C1 segment of cervical spinal cord (tissue), 14 donors: ENCODE results near the gene RHCG.

Experiments used
- DNase-seq, 14 donors: peaks; one replicate each; lab custom pipeline; 2025; lab: John Stamatoyannopoulos, UW

The RHCG gene

GRCh38 chr15:89496155-89497098 is at the start of gene RHCG:
TSS of gene RHCG (minus strand) at chr15:89496583. CDS start at chr15:89496544, 39 bp downstream.
- peak in 4 of 14 donors; percentile 5 to 20 (median 14) for DNase-seq

DNA sequence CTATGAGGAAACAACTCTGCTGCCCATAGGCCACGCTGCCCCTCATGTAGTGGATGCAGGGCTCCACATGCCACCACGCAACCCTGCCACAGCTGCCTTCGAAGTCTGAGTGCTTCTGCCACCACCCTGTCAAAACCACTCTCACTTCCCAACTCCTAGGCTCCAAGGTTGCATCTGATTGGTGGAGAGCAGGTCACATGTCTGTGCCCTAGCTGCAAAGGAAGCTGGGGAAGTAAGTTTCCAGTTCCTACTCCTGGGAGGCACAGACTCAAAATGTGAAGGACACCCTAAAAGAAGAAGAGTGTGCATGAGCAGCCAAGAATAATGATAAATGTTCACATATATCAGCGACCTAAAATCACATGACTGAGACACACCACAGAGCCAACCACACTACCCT is 47.0 kb upstream of the RHCG start:
- DNase-seq: no peak

GRCh38 chr15:89542369-89542768 is 46.0 kb upstream of the RHCG start:
- no peak for DNase-seq

DNA sequence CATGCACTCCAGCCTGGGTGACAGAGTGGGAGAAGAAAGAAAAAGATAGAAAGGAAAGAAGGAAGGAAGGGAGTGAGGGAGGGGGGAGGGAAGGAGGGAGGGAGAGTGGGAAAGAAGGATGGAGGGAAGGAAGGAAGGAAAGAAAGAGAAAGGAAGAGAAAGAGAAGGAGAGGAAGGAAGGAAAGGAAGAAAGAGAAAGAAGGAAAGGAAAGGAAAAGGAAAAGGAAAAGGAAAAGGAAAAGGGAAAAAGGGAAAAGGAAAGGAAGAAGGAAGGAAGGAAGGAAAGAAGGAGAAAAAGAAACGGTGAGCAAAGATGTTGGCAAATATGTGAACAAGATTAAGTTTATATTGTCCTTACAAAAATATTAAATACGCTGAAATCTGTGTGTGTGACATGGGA is 42.6 kb upstream of the RHCG start:
- DNase-seq: no peak

- DNase-seq: no peak
Measured at GRCh38 chr15:89533861-89534544, 37.6 kb upstream of the RHCG start.

DNA sequence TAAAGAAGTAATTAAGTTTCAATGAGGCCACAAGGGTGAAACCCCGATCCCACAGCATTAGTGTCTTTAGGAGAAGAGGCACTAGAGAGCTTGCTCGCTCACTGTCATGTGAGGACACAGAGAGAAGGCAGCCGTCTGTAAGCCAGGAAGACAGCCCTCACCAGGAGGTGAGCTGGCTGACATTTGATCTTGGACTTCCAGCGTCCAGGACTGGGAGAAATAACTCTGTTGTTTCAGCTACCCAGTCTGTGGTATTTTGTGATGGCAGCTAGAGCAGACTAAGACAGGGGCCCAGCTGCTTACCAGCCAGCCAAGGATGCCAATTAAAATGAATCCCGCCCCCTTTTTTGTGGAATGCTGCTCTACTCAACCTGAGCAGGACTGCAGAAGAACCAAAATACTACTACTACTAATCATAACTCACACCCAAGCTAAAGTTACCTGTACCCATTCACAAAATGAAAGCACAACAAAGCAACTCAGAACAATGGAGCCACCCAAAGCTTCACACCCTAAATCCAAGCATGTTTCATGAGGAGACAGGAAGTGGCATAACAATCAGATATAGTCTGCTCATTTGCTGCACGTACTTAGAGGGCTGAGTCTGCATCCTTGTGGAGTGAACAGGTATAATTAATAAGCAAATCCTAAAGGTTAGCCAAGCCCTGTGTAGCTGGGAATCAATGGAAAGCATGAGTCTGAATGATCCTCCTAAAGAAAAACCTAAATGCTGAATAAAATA is 35.6 kb upstream of the RHCG start:
- no peak for DNase-seq

- peak in 3 of 14 donors; percentile 0 to 7 (median 4) for DNase-seq
Measured at GRCh38 chr15:89530976-89531375, 34.6 kb upstream of the RHCG start.

- no peak for DNase-seq
Measured at GRCh38 chr15:89528757-89529352, 32.5 kb upstream of the RHCG start.

GRCh38 chr15:89526601-89527441 is 30.4 kb upstream of the RHCG start:
- DNase-seq: no peak

- no peak for DNase-seq
Measured at GRCh38 chr15:89526181-89526580, 29.8 kb upstream of the RHCG start.

DNA sequence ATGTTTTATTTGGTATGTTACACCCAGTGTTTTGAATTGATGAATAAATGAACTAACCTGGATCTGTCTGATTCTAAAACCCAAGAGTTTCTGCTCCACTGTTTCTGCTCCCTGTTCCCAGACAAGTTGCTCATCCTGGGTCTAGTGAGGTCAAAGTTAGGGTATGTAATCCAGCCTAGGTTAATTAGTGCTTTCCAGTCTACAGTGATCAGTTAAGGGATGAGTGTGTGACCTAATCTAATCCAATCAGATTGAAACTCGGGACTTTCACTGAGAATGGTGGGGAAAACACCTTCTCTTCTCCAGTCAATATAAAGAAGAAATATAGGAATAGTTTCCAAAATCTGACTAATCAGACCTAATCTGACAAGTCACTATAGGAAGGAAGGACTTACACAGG is 27.8 kb upstream of the RHCG start:
- no peak for DNase-seq

- no peak for DNase-seq
Measured at GRCh38 chr15:89523101-89523500, 26.7 kb upstream of the RHCG start.

GRCh38 chr15:89521605-89522004 is 25.2 kb upstream of the RHCG start:
- no peak for DNase-seq

- no peak for DNase-seq
Measured at GRCh38 chr15:89515477-89515876, 19.1 kb upstream of the RHCG start.

- no peak for DNase-seq
Measured at GRCh38 chr15:89514596-89515406, 18.4 kb upstream of the RHCG start.

- DNase-seq: no peak
Measured at GRCh38 chr15:89514186-89514585, 17.8 kb upstream of the RHCG start.

- no peak for DNase-seq
Measured at GRCh38 chr15:89513284-89513683, 16.9 kb upstream of the RHCG start.

GRCh38 chr15:89512631-89513030 is 16.2 kb upstream of the RHCG start:
- no peak for DNase-seq

DNA sequence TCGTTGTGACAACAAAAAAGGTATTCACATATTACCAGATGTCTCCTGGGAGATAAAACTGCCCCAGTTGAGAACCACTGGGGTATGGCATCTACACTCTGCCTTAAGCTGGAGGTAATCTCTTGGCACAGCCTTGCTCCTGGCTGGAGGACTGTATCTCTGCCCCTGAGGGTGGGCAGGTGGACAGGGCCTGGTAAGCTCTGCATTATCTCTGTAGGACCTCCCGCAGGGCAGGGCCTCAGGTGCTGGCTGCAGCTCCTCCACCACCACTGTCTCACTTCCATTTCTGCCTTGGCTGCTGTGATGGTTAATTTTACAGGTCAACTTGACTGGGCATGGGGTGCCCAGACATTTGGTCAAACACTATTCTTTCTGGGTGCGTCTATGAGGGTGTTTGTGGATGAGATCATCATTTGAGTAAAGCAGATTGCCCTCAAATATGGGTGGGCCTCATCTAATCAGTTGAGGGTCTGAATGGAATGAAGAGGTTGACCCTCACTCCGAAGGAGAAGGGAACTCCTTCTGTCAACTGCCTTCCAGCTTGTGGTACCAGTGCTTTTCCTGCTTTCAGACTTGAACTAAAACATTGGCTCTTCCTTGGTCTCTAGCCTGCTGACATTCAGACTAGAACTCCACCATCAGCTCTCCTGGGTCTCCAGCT is 9.8 kb upstream of the RHCG start:
- DNase-seq: no peak
